ENCODE data around the gene TMEM151B. TPM values are rescaled to one million over a fixed set of nuclear protein-coding genes. Genes with fewer than 3 reads are reported as not detected.

Gene TMEM151B
- total and polyA plus RNA-seq, 2 of the 13 experiments (the other 11 are each of a cell fraction or from before 2014, with no cell fraction given): not detected

DNA sequence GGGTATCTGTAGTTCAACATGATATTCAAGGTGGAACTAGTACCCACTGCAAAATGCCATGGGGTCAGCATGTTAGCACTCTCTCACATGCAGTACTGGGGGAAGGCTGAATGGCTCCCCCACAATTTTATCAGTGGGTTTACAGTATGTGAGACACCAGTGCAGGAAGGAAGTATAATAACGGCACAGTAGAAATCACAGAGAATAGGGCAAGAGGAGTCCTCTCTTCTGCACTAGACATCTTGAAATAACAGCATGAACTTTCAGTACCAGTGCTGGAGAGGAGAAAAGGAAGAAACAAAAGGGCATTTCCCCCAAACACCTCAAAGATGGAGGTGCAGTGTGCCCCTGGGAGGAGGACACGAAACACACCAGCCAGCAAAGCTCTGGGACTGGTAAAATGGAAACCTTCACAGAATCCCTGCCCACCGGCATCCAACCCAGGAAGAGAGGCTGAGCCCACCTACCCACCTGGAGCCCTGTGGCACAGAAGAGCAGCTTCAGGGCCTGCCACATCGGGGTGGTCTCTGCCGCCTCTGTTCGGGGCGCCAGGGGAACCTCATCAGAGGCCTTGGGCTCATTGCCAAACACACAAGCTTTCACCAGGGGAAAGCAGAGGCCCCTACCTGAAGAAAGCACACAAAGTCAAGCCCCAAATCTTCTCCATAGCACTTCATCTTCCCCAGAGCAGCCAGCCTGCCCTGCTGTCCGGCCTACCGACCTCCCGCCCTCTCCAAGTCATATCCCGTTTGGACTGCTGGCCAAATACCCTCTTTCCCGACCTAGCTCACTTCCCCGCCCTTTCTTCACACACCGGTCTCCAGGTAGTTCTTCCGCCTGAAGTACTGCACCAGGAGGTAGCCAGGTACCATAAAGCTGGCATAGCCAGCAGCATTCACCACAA lies 14.1 kb upstream of the TMEM151B start:
- Histone ChIP-seq H3K4me3 (replicated peaks in 1 of 3; ENCODE audit: insufficient read depth in 1 of 3, low read depth in 2 of 3, low read length in 3 of 3) (peak overlapping the region; percentile 66 to 84 (median 71)), H3K27me3 (ENCODE audit: control insufficient read depth in 1 of 2, insufficient read depth in 2 of 2, low read length in 2 of 2) (no peaks in the 10 kb centered on the region; a peak in 1 of 5 replicates), H3K4me2 (ENCODE audit: low read depth, low read length) (peak overlapping the region; percentile 96), H3K4me1 (ENCODE audit: insufficient read depth, low read length) (peaks cover 61% of the 10 kb centered on the region), H3K9ac (ENCODE audit: insufficient read depth, low read depth, low read length) (peak overlapping the region; percentile 92), H3K27ac (ENCODE audit: extremely low read length, insufficient read depth, low read length) (peak overlapping the region; percentile 93), H4K20me1 (ENCODE audit: insufficient read depth, low read length) (peaks cover 54% of the 10 kb centered on the region), H3K79me2 (ENCODE audit: insufficient read depth, low read length) (peaks cover 22% of the 10 kb centered on the region), H3K9me3 (ENCODE audit: low read length) (no peaks in the 10 kb centered on the region), H3K36me3 (replicated peaks in 1 of 2; ENCODE audit: control insufficient read depth in 1 of 2, insufficient read depth in 2 of 2, low read length in 2 of 2) (peaks cover 30 to 57% of the 10 kb centered on the region in 2 experiments), H2AFZ (ENCODE audit: low read length) (no peak overlapping the region)
- BruUV-seq (replicated peaks): TSS peak; percentile 40
- in situ Hi-C loops (cut with HindIII; ENCODE audit: extremely low pct_ligation_motif_present, low pct_unique_long_range_greater_than_20kb): no loop called here
- ATAC-seq (peak; percentile 35), DNase-seq (ENCODE audit: low spot score) (no peak), FAIRE-seq (no peak)
- WGBS (ENCODE audit: low lambda C conversion rate): 21% methylated on average over 14 of the region's 15 CpGs
- intact Hi-C loops (cut with micrococcal nuclease; ENCODE audit: unreplicated experiment): no loop called here
- ChIA-PET POLR2A (interaction anchor here (0.6 to 6.0 kb wide), 30 partner anchors 8 to 627 kb away, joined by 3 to 264 read pairs (median 5); partner anchors contain the start of genes AARS2, CDC5L, GTPBP2 and HSP90AB1), CTCF (ENCODE audit: low intra/inter-chr PET ratio, low total read pairs) (no interaction called here)
- no peak for TF ChIP-seq ZNF615 (CRISPR knock-in tag; IDR thresholded peaks at IDR 0.05; ENCODE audit: borderline replicate concordance)
- no peak for TF ChIP-seq MBNL3 (CRISPR knock-in tag; conservative IDR thresholded peaks at IDR 0.05)
- no peak for TF ChIP-seq ISX (CRISPR knock-in tag; conservative IDR thresholded peaks at IDR 0.05)
- no peak for TF ChIP-seq DMAP1 (CRISPR knock-in tag; IDR thresholded peaks at IDR 0.05)
- TF ChIP-seq ZNF138 (CRISPR knock-in tag; IDR thresholded peaks at IDR 0.05; ENCODE audit: low read depth): no peak
- TF ChIP-seq ATM (IDR thresholded peaks at IDR 0.05; ENCODE audit: borderline replicate concordance): no peak
- no peak for TF ChIP-seq ZFY (CRISPR knock-in tag; IDR thresholded peaks at IDR 0.05)
- TF ChIP-seq GPN1 (CRISPR knock-in tag; IDR thresholded peaks at IDR 0.05; ENCODE audit: borderline replicate concordance): no peak
- no peak for TF ChIP-seq TFDP1 (CRISPR knock-in tag; IDR thresholded peaks at IDR 0.05; ENCODE audit: borderline replicate concordance)
- no peak for TF ChIP-seq MYC (CRISPR knock-in tag; IDR thresholded peaks at IDR 0.05; ENCODE audit: borderline replicate concordance)
- TF ChIP-seq ZNF614 (CRISPR knock-in tag; IDR thresholded peaks at IDR 0.05; ENCODE audit: borderline replicate concordance): no peak
- peak; percentile 34 for TF ChIP-seq ZNF883 (CRISPR knock-in tag; IDR thresholded peaks at IDR 0.05; ENCODE audit: not compliant biosample characterization)
- no peak for TF ChIP-seq RARA (CRISPR knock-in tag; IDR thresholded peaks at IDR 0.05)
- TF ChIP-seq KDM5A (IDR thresholded peaks at IDR 0.05; ENCODE audit: borderline replicate concordance, low read length): no peak
- TF ChIP-seq NR1H2 (CRISPR knock-in tag; IDR thresholded peaks at IDR 0.05; ENCODE audit: borderline replicate concordance, low read depth): no peak
- no peak for TF ChIP-seq SSRP1 (CRISPR knock-in tag; IDR thresholded peaks at IDR 0.05)
- TF ChIP-seq, protein P1, sequence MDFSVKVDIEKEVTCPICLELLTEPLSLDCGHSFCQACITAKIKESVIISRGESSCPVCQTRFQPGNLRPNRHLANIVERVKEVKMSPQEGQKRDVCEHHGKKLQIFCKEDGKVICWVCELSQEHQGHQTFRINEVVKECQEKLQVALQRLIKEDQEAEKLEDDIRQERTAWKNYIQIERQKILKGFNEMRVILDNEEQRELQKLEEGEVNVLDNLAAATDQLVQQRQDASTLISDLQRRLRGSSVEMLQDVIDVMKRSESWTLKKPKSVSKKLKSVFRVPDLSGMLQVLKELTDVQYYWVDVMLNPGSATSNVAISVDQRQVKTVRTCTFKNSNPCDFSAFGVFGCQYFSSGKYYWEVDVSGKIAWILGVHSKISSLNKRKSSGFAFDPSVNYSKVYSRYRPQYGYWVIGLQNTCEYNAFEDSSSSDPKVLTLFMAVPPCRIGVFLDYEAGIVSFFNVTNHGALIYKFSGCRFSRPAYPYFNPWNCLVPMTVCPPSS (IDR thresholded peaks at IDR 0.05): no peak
- TF ChIP-seq NR0B2 (CRISPR knock-in tag; IDR thresholded peaks at IDR 0.05): no peak
- no peak; the same call in 1 of the 2 replicates for TF ChIP-seq MBD4 (IDR thresholded peaks at IDR 0.05; ENCODE audit: borderline replicate concordance, low read length)
- no peak for TF ChIP-seq JUNB (CRISPR knock-in tag; IDR thresholded peaks at IDR 0.05; ENCODE audit: borderline replicate concordance)
- TF ChIP-seq, protein P2, sequence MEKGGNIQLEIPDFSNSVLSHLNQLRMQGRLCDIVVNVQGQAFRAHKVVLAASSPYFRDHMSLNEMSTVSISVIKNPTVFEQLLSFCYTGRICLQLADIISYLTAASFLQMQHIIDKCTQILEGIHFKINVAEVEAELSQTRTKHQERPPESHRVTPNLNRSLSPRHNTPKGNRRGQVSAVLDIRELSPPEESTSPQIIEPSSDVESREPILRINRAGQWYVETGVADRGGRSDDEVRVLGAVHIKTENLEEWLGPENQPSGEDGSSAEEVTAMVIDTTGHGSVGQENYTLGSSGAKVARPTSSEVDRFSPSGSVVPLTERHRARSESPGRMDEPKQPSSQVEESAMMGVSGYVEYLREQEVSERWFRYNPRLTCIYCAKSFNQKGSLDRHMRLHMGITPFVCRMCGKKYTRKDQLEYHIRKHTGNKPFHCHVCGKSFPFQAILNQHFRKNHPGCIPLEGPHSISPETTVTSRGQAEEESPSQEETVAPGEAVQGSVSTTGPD (CRISPR knock-in tag; IDR thresholded peaks at IDR 0.05): no peak

All from HepG2 (cell line).